Mammary epithelial cell (primary cell): ENCODE measurements around the gene NAV3.

Source experiments
- EZH2 ChIP-seq: IDR thresholded peaks from 2 replicates; pipeline ENCODE4 v1.6.1; 2012; ENCODE audit warnings: low read length, inconsistent platforms, borderline replicate concordance
- TF ChIP-seq, protein P1 (sequence below), 2 donors: IDR thresholded peaks in 1 of 2; conservative IDR thresholded peaks in 1 of 2; 2 replicates each; pipeline ENCODE4 v1.5.1; 2011 to 2012; ENCODE audit warnings: inconsistent platforms in 2 of 2, low read length in 2 of 2, mild to moderate bottlenecking in 2 of 2, control low read depth in 1 of 2, low read depth in 1 of 2; ENCODE audit not compliant: insufficient read depth in 1 of 2; ENCODE audit errors: extremely low read depth in 1 of 2

DNA sequence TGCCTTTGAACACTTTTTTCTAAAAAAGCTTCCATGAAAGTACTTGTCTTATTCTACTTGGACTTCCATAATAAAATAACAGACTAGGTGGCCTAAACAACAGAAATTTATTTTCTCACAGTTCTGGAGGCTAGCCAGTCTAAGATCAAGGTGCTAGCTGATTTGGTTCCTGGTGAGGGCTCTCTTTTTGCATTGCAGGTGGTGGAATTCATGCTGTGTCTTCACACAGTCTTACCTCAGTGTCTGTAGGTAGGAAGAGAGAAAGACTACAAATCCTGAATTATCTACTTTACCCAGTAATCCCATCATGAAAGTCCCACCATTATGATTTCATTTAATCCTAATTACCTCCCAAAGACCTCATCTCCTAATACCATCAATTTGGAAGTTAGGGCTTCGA is 356.0 kb downstream of the NAV3 start:
- TF ChIP-seq EZH2 = no peak
- TF ChIP-seq, protein P1, sequence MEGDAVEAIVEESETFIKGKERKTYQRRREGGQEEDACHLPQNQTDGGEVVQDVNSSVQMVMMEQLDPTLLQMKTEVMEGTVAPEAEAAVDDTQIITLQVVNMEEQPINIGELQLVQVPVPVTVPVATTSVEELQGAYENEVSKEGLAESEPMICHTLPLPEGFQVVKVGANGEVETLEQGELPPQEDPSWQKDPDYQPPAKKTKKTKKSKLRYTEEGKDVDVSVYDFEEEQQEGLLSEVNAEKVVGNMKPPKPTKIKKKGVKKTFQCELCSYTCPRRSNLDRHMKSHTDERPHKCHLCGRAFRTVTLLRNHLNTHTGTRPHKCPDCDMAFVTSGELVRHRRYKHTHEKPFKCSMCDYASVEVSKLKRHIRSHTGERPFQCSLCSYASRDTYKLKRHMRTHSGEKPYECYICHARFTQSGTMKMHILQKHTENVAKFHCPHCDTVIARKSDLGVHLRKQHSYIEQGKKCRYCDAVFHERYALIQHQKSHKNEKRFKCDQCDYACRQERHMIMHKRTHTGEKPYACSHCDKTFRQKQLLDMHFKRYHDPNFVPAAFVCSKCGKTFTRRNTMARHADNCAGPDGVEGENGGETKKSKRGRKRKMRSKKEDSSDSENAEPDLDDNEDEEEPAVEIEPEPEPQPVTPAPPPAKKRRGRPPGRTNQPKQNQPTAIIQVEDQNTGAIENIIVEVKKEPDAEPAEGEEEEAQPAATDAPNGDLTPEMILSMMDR (conservative IDR thresholded peaks at IDR 0.05 in 1 of 2, IDR thresholded peaks at IDR 0.05 in 1 of 2; ENCODE audit: extremely low read depth in 1 of 2, insufficient read depth in 1 of 2, low read depth in 1 of 2, low read length in 2 of 2) = no peak
